ENCODE data around the gene C4B.
"Not testable (repeated sequence)": the region's sequence is repeated elsewhere in the genome, so short reads cannot be mapped to it uniquely, and the experiment has no call there.

The C4B gene

DNA sequence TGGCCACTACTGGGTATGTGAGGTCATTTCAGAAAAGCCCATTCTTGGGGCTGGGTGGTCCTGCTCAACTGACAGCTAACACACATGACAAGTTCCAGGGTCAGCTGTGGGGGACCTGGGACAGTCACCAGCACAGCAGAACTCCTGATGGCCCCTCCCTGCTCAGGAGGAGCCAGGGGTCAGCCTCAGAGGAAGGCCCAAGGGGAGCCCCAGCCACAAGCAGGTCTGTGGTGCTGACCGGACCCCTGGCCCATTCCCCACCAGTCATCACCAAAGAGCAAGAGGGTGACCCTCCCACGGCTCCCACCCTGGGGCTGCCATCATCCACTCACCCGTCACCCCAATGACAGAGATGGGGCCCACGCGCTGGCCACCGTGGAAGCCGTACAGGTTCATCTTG lies 41.7 kb downstream of the C4B start:
- no peak for DNase-seq

DNA sequence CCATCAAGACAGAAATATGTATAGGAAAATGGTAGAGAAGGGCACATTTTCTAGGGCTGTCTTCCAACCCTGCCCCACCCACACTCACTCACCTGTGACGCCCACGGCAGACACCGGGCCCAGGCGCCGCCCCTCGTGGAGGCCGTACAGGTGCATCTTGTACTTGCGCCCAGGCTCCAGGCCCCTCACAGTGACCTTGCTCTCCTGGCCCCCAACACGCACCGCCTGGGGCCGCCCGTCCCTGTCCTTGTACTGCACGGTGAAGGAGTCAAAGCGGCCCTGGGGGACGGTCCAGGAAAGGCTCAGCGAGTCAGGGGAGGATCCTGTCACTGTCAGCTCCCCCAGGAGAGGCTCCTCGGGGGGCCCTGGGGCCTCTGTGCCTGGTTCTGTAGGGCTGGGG lies 43.4 kb downstream of the C4B start:
- no peak for DNase-seq

DNA sequence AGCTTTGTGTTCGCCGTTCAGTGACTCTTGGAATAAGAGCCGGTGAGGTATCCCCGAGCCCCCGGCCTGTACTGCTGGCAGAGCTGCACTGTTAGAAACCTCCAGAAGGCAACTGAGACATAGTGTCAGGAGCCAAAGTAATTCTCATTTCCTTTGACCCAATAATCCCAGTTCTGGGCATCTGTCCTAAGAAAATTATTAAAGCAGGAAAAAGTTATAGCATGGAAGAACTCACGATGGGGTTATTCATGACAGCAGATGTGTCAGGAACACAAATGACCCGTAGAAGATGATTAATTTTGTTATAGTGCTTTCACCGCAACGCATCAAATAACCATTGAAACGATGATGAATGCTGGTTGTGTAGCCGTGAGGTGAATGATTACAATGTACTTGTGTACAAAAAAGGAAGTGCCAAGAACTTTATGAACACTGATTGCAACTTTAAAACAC lies 43.9 kb downstream of the C4B start:
- no peak for DNase-seq

DNA sequence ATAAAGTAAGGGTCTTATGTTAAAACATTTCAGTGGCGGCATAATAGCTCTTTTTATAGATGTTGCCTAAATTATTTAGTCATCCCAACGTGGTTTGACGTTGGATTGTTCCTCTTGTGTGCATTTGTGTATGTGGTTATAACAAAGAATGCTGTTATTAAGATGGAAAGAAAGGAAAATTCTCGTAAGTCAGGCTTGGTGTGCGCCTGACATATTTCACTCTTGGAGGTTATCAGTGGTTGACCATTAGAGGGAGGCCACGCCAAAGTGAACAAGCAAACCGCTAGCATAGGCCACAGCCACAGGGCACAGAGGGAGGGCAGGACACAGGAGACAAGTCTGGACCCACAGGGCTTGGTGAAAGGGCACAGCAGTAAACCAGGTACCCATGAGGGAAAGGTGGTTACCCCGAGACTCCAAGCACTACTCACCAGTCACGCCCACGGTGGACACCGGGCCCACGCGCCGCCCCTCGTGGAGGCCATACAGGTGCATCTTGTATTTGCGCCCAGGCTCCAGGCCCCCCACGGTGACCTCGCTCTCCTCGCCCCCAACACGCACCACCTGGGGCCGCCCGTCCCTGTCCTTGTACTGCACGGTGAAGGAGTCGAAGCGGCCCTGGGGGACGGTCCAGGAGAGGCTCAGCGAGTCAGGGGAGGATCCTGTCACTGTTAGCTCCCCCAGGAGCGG lies 46.5 kb downstream of the C4B start:
- DNase-seq: no peak

DNA sequence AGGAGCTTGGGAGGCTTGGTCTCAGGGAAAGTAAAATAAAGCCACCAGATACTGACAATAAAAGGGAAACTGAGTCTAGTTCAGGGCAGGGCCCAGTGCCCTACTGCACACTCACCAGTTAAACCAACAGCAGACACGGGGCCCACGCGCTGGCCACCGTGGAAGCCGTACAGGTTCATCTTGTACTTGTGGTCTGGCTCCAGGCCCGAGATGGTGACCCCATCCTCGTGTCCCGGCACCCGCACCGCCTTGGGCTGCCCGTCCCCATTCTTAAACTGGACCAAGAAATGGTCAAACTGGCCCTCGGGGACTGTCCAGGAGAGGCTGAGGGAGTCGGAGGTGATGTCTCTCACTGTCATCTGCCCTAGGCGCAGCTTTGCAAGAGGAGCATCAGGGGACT lies 50.1 kb downstream of the C4B start:
- DNase-seq: no peak

DNA sequence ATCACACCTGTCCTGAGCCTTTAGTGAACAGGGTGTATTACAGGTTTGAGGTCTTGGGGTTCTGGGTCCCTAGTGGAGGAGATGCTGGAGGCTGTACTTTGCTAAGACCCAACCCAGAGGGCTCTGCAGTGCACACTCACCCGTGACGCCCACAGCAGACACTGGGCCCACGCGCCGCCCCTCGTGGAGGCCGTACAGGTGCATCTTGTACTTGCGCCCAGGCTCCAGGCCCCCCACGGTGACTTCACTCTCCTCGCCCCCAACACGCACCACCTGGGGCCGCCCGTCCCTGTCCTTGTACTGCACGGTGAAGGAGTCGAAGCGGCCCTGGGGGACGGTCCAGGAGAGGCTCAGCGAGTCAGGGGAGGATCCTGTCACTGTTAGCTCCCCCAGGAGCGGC lies 52.9 kb downstream of the C4B start:
- not testable (repeated sequence) for DNase-seq

DNA sequence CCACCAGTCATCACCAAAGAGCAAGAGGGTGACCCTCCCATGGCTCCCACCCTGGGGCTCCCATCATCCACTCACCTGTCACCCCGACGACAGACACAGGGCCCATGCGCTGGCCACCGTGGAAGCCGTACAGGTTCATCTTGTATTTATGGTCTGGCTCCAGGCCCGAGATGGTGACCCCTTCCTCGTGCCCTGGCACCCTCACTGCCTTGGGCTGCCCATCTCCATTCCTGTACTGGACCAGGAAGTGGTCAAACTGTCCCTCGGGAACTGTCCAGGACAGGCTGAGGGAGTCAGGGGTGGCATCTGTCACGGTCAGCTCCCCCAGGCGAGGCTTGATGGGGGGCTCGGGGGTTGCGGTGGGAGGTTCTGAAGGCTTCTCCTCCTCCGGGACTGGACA lies 53.7 kb downstream of the C4B start:
- DNase-seq: not testable (repeated sequence)

DNA sequence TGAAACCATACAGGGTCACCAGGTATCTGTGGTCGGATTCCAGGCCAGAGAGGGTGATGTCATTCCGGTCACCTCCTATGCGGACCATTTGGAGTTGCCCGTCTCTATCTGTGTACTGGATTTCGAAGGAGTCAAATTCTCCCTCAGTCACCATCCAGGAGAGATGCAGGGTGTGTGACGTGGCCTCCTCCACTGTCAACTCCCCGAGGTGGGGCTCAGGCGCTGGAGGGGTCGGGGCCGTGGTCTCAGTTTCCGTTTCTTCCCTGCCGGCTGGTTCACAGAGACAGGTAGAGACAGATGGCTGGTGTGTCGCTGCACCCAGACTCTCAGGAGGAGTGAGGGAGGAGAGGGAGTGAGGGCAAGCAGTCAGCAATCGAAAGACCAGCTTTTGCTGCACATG lies 54.3 kb downstream of the C4B start:
- no peak for DNase-seq

DNA sequence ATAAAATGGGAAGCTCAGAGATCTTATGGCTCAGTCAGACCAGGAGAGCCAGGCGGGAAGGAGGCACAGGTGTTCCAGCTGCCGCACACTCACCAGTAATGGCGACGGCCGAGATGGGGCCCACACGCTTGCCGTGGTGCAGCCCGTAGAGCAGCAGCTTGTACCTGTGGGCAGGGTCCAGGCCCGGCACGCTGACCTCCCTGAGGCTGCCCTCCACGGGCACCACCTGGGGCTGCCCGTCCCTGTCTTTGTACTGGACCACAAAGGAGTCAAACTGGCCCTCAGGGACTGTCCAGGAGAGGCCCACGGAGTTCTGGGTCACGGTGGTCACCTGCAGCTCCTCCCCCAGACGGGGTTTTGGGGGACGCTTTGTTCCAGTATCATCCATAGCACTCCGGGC lies 54.9 kb downstream of the C4B start:
- no peak for DNase-seq

DNA sequence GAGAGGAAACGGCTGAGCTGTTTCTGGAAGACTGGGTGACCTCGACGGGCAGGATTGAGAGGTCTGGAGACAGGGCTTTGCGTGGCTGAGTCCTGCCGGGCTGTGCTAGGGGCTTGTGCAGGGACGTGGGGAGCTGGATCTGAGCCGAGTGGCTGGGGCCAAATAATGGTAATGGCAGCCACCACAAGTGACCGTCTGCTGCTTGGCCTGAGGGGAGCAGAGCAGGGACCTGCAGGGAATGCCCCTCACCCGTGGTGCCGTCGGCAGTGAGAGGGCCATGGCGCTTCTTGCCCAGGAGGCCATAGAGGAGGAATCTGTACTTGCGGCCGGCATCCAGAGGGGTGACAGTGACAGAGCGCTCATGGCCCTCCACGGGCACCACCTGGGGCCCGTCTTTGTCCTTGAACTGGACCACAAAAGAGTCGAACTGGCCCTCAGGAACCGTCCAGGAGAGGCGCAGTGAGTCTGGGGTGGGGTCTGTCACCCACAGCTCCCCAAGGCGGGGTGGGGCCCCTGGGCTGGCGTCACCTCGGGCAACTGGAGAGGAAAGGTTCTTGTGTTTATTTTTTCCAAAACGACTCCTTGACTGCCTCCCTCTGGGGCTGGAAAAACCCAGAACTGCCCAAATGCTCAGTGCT lies 55.4 kb downstream of the C4B start:
- DNase-seq: no peak

DNA sequence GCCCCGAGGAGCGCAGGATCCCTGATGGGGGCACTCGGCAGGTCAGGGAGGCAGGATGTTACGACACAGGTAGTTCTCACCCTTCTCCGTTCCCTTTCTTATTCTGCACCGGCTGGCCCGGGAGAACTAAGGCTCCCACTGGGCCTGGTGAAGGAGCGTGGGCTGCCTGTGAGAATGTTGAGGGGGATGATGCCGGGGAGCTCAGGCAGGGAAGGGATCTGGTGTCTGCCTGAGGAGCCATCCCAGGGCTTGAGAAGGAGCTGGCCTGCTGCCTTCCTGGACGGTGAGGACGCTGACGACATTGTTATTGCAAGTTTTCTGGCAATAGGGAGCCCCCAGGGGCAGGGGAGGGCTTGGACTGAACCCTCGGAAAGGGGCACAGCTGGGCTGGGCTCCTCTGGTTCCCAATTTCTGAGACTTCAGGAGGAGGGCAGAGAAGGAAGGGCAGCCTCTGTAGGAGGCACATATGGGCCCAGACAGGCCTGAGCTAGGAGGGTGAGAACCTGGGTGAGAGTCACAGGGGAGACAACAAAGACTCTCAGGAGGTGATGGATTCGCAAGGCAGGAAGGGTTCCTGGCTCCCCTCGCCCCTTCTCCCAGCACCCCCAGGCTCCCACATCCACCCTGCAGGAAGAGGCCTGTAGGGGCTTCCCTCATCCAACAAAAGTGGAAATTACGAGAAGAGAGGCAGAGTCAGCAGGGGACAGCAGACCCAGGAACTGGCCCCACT lies 56.4 kb downstream of the C4B start:
- no peak for DNase-seq

DNA sequence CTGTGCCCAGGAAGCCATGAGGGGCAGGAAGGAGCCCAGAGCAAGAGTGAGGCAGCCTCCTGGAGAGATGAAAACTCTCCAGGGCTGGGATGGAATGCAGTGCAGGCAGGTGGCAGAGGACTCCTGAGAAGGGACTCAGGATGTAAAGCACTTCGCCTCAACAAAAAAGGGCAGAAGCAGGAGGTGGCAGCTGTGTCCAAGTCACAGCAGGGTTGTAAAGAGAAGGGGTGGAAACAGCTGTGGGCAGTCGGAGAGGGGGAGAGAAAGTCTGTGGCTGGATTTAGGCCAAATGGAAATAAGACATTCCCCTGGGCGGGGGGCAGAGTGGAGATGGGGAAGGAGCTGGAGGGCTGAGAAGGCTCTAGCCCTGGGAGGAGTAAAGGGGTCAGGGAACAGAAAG lies 58.5 kb downstream of the C4B start:
- DNase-seq: no peak

DNA sequence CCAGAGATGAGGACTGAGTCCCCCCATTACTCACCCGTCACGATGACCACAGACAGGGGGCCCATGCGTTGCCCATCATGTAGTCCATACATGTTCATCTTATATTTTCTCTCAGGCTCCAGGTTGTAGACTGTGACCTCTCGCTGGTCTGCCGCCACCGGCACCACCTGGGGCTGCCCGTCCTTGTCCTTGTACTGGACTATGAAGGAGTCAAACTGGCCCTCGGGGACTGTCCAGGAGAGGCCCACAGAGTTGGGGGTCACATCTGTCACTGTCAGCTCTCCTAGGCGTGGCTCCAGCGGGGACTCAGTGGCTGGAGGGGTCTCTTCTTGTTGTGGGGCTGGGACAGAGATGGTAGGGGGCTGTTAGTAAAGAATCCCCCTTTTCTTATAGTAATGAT lies 59.0 kb downstream of the C4B start:
- no peak for DNase-seq

DNA sequence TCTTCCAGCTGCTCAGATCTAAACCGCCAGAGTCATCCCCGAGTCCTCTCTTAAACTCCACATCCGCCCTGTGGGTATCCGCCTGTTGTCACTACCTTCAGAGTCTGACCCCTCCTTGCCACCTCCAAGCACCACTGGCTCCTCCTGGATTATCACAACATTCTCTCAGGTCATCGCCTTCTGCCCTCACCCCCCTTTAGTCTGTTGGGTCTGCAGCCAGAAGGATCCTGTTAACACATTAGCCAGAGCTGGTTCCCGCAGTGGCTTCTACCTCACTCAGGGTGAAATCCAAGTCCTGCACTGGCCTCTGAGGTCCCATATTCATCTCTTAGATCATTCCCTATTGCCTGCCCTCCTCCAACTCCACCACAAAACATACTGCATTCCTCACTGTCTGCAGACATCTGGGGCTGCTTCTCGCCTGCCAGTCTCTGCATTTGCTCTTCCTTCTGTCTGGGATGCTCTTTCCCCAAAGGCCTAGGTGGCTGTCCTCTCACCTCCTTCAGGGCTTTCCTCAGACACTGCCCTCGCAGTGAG lies 60.5 kb downstream of the C4B start:
- DNase-seq: no peak

DNA sequence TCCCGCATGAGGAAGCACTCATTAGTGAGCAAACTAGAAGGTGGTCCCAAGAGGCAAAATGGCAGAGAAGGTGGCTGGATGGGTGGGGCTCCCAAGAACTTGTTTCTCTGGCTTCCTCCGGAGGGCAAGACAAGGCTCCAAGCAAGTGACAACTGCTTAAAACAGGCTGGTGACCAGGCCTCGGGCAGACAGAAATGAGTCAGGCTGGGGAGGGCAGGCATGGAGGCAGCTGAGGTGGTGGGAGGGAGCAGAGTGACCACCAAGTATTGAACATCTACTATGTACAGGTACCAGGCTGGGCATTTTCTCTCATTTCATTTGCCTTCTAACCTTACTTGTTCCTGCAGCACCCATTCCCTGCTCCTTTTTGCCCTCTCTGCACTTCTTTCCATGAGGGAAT lies 61.2 kb downstream of the C4B start:
- DNase-seq: no peak

DNA sequence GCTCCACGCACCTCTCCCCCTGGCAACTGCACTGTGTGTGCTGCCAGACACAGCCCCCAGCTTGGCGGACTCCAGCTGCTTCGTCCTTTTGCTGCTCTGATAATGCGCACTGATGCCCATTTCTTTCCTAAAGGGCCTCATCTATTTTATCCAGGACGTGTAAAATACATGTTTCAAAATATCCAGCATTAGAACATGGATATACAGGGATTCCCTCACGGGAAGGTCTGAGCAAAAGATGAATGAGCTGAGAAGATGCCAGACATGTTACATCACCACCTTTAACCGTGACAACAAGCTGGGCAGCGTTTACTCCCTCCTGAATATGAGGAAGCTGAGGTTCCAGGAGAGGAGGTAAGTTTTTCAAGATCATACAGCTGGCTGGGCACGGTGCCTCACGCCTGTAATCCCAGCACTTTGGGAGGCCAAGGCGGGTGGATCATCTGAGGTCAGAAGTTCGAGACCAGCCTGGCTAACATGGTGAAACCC lies 61.8 kb downstream of the C4B start:
- DNase-seq: no peak

DNA sequence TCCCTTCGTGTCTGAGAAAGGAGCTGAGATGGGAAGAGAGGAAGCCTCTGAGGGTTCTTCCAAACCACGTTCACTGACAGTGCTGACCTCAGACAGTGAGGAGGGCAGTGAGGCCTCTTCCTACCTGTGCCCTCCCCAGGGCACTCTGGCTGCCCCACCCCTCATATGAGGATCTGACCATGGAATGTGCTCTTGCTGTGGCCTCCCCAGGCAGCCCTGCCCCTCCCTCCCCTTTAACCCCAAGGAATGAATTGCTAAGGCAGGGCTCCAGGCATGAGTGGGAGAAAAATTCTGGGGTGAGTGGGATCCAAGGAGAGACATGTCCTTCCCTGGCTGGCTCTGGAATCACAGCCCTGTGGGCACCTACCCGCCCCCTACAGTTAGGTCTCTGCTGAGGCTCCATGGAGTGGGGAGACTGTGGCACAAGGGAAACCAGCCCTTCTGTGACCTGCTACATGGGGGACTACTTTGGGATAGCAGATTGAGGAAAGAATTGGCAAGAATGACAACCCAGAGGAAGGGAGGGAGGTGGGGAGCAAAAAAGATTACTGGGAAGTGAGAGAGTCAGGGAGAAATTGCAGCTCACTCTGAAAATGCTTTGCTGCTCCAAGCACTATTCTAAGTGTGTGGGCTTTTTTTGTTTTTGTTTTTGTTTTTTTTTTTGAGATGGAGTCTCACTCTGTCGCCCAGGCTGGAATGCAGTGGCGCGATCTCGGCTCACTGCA lies 65.1 kb downstream of the C4B start:
- no peak for DNase-seq

DNA sequence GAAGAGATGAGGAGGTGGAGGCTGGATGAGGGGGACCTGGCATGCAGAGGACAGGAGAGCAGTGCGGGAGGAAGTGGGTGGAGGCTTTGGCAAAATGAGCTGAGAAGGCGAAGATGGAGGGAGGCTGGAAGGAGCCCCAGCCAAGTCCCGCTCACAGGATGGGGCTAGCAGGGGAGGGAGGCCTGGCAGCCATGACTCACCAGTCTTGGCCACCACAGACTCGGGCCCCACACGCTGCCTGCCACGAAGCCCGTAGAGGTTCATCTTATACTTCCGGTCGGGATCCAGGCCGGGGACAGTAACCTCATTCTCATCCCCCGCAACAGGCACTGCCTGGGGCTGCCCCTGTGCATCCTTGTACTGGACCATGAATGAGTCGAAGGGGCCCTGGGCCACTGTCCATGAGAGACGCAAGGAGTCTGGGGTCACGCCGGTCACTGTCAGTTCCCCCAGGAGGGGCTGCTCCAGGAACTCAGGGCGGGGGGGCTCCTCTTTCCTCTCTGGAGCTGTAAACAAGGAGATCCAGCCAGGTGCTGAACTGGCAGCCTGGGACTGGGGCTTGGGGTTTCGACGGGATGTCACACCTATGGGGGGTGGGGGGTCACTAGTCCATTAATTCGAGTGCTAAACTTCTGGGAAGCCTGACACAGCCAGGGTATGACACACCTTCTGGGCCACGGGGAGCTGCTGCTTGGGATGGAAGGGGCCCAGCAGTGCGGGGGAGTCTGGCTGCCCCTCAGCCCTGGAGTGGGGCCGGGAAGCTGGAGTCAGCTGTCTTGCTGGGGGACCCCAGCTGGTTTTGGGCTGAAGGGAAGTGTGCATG lies 66.8 kb downstream of the C4B start:
- no peak for DNase-seq

DNA sequence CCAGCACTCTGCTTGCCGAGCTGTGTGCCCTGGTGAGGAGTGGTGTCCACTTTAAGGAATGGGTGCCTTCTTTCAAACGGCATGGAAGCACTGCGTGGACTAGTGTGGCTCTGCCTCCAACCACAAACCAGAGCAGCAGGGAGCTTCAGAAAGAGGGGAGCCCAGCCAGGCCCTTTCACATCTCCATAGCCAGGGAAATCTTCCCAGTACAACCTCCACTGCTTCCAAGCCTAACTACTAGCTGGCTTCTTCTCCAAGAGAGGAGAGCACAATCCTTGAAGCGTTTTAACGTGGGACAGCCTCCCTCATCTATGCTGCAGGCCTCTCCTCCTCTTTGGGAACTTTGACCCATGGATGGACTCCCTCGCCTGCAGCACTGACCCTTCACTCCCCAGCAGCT lies 67.9 kb downstream of the C4B start:
- DNase-seq: no peak

DNA sequence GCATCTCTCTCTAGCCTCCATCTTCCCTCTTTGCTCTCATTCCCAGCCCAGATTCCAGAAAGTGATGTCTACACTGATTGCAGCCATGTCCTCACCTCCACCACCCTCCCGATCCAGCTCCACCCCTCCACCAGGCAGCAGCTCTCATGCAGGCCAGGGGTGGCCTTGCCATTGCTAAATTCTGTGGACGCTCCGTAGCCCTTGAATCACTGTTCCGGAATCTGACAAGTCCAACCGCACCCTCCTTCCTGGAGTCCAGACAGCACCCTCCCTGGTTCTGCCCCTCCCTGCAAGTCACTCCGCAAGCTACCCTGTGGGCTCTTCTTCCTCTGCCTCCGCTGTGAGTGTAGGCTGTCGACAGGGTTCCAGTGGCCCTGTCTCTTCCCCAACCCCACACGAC lies 68.3 kb downstream of the C4B start:
- no peak for DNase-seq

DNA sequence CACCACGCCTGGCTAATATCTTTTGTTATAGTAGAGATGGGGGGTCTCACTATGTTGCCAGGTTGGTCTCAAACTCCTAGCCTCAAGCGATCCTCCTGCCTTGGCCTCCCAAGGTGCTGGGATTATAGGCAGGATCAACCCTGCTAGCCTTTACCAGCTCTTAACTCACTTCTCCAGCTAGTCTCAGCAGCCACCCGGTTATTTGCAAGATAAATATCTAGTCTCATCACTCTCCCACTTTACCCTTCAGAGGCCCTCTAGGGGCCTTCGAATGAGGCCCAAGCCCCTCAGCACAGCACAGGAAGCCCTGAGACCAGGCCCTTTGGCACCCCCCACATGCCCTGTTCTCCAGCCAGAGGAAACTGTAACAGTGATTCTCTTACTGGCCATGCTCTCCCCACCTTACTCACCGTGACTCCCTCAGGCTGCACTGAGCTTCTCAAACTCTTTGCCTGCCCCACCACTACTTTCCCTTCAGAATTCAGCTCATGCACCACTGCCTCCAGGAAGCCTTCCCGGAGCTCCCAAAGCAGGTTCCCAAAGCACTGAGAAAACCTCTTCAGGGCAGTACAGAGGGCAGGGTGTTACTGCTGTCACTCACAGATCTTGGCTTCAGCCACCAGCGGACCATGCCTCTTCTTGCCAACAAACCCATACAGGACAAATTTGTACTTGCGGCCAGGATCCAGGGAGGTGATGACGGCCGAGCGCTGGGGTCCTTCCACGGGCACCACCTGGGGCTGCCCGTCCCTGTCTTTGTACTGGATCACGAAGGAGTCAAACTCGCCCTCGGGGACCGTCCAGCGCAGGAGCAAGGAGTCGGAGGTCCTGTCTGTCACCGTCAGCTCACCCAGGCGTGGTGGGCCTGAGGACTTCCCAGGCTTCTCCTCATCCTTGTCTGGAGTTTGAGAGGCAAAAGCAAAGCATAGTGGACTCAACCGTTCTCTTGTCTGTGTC lies 69.5 kb downstream of the C4B start:
- no peak for DNase-seq
